Stromal cell of bone marrow (primary cell): ENCODE measurements around the gene PAK1.
"Not testable (repeated sequence)": the region's sequence is repeated elsewhere in the genome, so short reads cannot be mapped to it uniquely, and the experiment has no call there.

Experiments used
- DNase-seq: peaks from one replicate; pipeline ENCODE4 v3.0.0-alpha.2; 2012; ENCODE audit warnings: low read depth

The PAK1 gene

GRCh38 chr11:77401486-77402217 is 72.2 kb downstream of the PAK1 start:
- DNase-seq: no peak

GRCh38 chr11:77400775-77401449 is 73.0 kb downstream of the PAK1 start:
- DNase-seq: no peak

DNA sequence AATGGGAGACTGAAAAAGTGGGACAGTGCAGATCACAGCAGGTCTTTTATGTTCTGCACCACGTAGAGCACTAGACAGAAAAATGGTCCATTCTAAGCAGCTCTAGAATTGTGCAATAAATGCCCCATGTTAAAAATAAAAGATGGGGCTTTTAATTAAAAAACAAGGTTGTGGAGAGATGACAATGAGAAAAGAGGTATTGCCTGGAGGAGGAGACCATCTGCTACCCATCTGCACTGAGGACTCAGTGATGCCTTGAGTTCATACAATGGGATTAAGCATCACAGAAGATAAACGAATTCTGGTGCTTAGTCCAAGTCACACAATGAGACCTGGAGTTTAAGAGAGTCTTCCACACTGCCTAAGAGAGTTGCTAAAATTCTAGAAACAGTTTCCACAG is 73.6 kb downstream of the PAK1 start:
- no peak for DNase-seq

DNA sequence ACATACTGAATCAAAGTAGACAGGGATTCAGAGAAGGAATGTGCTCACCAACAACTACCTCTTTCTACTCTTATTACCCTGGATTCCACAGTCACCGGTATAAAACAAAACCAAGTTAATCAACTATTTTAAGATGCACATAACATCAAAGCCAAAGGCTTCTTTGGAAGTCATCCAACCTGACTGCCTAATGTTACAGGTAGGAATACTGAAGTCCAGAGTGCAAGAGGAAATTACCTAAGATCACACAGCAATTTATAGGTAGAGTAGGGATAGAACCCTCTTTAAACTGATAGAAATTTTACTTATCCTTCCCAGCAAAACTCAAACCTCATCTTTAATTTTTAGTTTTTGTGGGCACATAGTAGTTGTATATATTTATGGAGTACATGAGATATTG is 76.3 kb downstream of the PAK1 start:
- DNase-seq: no peak

DNA sequence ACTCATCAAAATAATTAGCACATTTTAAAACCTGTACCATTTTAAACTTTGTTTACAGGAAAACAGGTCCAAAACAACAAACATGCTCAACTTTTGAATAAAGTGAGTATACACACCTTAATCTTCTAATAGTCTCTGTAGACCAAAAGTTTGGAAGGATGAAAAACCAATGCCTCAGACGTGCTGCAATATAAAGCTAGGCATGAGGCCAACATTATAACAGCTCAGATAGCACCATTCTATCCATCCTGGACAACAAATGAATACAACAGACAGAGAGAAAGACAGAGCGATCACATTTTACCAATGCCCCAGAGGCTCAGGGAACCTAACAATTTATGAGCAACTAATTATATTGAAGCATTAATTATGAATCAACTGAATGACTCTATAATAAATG is 77.0 kb downstream of the PAK1 start:
- DNase-seq: no peak

DNA sequence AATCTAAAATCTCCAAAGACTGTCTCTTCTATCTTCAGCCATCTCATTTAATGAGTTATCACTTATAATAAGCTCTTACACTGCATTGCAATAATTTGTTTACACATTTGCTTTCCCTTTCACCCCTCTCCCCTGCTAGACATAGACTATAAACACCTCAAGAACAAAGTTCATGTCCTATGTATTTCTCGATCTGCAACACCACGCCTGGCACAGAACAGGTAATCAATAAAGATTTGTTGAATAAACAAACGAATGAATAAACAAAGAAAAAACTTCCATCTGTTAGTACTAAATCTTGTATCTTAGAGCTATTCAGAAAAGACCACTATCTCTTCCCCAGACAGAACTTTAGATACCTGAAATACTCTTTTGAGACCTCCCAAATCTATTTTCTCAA is 77.6 kb downstream of the PAK1 start:
- no peak for DNase-seq

DNA sequence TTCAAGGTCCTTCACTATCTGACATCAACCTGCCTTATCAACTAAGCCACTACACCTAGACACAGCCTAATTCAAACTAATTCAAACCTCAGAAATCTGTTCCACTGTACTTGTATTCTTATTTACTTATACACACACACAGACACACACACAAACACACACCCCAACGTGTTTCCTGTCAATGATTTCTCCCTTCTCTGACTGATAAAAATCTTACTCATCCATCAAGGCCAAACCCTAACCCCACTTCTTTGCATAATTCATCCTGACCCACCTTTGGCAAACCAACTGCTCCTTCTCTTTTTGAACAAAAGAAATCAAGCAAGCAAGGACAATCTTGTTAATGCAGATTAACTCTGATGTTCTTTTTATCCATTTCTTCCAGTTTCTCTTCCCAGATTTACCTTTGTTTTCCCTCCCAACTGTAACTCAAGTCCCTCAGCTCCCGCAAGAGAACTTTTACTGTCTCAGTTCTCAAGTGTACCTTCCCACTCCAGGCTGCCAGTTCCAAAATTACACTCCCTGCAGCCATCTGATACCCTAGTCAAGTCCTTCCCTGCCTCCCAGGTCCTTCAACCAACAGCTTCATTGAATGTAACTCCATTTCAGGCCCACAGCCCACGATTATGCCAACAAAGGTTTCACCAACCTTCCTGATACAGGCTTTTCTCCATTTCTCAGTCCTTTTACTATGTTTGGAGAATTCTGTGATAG is 78.3 kb downstream of the PAK1 start:
- no peak for DNase-seq

DNA sequence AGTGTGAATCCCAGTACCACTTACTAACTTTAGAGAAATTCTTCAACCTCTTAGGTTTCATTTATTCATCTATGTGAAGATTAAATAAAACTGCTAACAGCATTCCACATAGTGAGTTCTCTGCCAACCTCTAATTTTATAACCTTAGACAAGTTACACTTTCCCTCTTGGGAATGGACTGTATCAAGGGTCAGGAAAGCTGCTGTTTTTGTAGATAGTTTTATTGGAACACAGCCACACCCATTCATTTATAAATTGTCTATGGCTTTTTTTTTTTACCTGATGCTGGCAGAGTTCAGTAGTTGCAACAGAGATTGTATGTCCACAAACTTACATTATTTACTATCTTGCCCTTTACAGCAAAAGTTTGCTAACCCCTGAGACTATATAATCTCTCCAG is 81.1 kb downstream of the PAK1 start:
- no peak for DNase-seq

DNA sequence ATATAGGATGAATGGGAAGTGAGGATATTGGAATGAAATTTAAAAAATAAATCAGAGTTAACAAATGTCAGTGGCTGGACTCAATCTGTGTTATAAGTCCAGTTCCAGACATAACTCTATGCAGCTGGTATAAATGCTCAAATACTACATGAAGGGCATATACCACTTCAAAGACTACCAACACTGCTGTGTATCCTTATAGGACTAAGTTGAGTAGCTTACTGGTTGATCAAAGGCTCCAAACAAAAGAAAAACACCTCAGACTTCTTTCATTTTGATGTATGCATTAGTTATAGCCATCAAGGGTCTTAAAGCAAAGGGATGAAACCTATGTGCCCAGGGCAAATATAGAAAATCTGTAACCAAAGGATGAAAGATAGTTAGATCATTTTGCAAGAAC is 86.2 kb downstream of the PAK1 start:
- DNase-seq: no peak

- no peak for DNase-seq
These were observed 87.7 kb downstream of the PAK1 start for GRCh38 chr11:77386178-77386577.

GRCh38 chr11:77385255-77385771 is 88.6 kb downstream of the PAK1 start:
- not testable (repeated sequence) for DNase-seq

DNA sequence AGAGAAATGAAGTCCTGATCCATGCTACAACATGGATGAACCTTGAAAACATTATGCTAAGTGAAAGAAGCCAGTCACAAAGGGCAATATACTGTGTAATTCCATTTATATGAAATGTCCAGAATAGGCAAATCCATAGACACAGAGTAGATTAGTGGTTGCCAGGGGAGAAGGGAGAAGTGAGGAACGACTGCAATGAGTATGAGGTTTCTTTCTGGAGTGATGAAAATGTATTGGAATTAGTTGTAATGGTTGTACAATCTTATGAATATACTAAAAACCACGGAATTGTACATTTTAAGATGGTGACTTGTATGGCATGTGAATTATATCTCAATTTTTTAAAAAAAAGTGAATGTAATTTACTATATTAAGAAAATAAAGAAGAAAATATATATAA is 89.3 kb downstream of the PAK1 start:
- DNase-seq: no peak

DNA sequence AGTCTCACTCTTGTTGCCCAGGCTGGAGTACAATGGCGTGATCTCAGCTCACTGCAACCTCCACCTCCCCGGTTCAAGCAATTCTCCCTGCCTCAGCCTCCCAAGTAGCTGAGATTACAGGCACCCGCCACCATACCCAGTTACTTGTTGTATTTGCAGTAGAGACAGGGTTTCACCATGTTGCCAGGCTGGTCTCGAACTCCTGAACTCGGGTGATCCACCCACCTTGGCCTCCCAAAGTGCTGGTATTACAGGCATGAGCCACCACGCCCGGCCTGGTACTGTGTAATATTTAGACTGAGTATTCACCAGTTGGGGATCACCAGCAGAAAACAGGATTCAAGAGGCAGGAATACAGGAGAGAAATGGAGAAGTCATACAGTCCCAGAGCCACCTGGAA is 90.5 kb downstream of the PAK1 start:
- not testable (repeated sequence) for DNase-seq

DNA sequence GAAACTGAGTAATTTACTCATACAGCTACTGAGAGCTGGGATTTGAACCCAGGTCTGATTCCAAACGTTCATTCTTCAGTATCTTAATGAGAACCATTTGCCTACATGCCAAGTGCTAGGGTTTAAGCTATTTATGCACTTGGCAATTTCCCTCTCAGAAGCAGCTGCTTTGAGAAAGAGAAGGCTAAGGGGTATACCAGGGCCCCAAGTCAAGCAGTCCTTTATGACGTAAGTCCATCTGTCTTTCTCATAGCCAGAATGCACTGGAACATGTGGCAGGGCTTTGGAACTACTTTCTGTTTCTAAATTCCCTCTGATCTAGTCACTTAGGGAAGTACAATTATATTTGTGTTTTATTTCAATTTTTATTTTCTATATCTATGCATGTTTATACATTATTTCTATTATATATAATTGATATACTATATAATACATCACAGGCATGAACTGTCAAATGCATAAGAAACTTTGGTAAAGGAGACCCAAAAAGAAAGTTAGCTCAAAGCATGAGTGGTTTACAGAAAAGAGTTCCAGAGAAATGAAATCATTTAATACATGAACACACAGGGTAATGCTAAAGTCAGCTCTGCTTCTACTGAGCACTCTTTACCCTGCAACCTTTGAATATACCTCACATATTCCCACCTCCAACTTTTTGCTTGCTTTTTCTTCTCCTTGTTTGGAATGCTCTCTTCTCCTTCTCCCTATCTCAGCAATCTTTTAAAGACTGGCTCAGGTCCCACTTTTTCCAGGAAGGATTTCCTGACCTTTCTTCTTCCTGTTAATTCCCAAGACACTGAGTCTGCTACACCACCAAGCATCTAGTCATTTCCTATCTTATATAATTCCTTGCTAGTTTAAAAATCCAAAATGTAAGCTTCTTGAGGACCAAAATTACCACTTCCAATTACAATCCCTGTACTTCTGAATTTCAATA is 91.9 kb downstream of the PAK1 start:
- DNase-seq: no peak

DNA sequence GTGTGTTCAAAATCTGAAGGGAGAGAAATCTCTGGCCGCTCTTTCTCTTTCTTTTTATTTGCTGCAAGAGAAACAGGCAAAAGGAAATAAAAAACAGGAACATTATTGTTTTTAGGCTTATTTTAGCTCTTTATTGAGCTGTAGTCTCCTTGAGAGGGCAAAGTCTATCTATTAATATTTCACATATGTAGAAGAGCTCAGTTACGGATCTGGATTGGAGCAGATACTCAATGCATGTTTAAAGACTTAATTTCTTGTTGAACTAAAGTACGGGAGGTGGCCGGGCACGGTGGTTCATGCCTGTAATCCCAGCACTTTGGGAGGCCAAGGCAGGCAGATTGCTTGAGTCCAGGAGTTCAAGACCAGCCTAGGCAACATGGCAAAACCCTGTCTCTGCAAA is 94.0 kb downstream of the PAK1 start:
- DNase-seq: no peak

DNA sequence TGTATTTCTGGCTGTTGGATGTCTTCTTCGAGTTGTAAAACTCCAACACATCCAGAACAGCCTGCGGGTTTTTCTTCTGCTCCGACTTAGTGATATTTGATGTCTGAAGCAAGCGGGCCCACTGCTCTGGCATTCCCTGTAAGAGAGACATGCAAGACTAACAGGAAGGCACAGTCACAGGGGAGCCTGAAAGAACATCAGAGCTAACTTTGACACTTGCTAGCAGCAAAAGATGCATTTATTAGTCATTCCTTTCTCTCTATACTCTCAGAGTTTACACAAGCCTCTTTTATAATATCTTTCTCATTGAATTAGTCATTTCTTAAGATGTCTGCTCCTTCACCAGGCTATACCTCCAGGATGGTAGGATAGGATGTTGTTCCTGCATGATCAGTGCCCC is 94.6 kb downstream of the PAK1 start:
- no peak for DNase-seq

DNA sequence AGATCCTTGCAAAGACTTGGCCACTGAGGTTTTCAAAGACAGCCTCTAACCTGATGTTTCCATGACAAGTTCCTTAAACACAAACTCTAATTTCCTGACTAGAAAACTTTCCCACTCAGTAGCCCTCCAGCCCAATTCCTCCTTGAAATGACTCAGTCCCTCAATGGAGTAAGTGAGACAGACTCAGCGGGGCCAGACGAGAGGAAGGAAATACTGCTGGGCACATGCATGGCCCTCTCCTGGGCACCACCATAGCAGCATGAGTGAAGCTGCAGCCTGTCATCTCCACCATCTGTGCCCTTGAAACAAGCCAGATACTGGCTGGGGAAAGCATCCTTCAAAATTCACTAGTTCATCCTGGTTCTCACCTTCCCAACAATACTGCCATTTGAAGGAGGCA is 96.2 kb downstream of the PAK1 start:
- DNase-seq: no peak

DNA sequence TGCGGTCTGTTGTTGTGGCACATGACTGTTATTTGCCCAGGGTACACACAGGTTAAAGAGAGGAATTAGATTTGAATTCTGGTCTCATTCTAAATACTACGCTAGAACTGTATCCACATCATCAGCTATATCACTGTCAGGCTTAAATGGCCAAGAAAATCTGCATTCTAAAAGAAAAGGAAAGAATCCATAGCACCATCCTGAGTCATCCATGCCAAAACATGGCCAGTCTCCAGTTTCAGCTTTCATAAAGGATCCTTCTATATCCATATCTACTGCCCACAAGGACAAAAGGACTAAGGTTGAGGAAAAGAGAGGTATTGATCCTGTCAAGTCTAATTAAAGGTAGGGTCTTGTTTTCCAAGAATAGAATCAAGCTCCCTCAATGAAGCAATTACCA is 98.8 kb downstream of the PAK1 start:
- no peak for DNase-seq

DNA sequence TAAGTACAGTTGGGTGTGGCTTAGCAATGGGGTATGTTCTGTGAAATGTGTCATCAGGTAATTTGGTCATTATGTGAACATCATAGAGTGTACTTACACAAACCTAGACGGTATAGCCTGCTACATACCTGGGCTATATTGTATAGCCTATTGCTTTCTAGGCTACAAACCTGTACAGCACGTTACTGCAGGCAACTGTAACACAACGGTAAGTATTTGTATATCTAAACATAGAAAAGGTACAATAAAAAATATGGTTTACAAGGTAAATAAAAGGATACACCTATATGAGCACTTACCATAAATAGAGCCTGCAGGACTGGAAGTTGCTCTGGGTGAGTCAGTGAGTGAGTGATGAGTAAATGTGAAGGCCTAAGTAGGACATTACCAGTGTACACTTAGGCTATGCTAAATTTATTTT is 99.3 kb downstream of the PAK1 start:
- DNase-seq: no peak

GRCh38 chr11:77374108-77374507 is 99.8 kb downstream of the PAK1 start:
- DNase-seq: no peak

- no peak for DNase-seq
These were observed 101.2 kb downstream of the PAK1 start for GRCh38 chr11:77372726-77373125.

- DNase-seq: no peak
These were observed 102.2 kb downstream of the PAK1 start for GRCh38 chr11:77371646-77372045.
